HL-60 (cell line): Measurements from ENCODE around the gene GPN1.
"Not testable (repeated sequence)": the region's sequence is repeated elsewhere in the genome, so short reads cannot be mapped to it uniquely, and the experiment has no call there.

ENCODE experiments used
- DNase-seq, 2 experiments: peaks; one replicate each; pipeline ENCODE4 v3.0.0-alpha.2; 2010 to 2020; ENCODE audit warnings: low read depth in 1 of 2, low spot score in 1 of 2
- H3K27ac ChIP-seq: fragments of 250-450 bp; sonication (Bioruptor Pico); replicated peaks from 2 replicates; pipeline ENCODE4 v1.5.1; 2020; ENCODE audit warnings: mild to moderate bottlenecking, moderate library complexity
- H3K27me3 ChIP-seq: fragments of 250-450 bp; sonication (Bioruptor Pico); 2 replicates; pipeline ENCODE4 v1.5.1; 2021; ENCODE audit warnings: mild to moderate bottlenecking, moderate library complexity; ENCODE audit not compliant: insufficient read depth, poor library complexity, severe bottlenecking
- H3K4me3 ChIP-seq: replicated peaks from 2 replicates; pipeline ENCODE4 v1.5.1; 2011; ENCODE audit warnings: mild to moderate bottlenecking, control low read depth, low read length; ENCODE audit not compliant: insufficient read depth
- GABPA ChIP-seq: IDR thresholded peaks from 2 replicates; pipeline ENCODE4 v1.6.1; 2012; ENCODE audit warnings: low read depth
- POLR2AphosphoS5 ChIP-seq: IDR thresholded peaks from 2 replicates; pipeline ENCODE4 v1.6.1; 2012; ENCODE audit warnings: low read depth
- REST ChIP-seq: IDR thresholded peaks from 2 replicates; pipeline ENCODE4 v1.6.1; 2012; ENCODE audit warnings: low read depth; ENCODE audit not compliant: insufficient replicate concordance
- SPI1 ChIP-seq: IDR thresholded peaks from 2 replicates; pipeline ENCODE4 v1.6.1; 2012; ENCODE audit warnings: low read depth, mild to moderate bottlenecking, borderline replicate concordance
- TF ChIP-seq, protein P1 (sequence below): IDR thresholded peaks from one replicate; pipeline ENCODE4 v1.5.1; 2011; ENCODE audit warnings: low read length, control low read depth, inconsistent platforms; ENCODE audit not compliant: insufficient read depth

The GPN1 gene

GRCh38 chr2:27587025-27587424 lies 41.8 kb upstream of the GPN1 start:
- no peak for TF ChIP-seq SPI1
- DNase-seq = no peak
- Histone ChIP-seq H3K27ac (no peak overlapping the region), H3K27me3 (no peaks in the 10 kb centered on the region), H3K4me3 (no peak overlapping the region)

DNA sequence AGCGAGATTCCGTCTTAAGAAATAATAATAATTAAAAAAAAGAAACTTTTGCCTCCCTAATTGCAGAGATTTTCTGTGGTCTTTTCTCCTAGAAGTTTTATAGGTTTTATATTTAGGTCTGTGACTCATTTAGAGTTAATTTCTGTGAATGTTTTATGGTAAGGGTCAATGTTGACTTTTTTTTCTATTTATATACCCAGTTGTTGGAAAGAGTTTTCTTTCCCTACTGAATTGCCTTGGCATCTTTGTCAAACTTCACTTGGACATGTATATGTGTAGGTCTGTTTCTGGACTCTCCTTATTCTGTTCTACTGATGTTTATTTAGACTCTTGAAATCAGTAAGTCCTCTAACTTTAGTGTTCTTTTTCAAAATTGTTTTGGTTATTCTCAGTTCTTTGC lies 40.5 kb upstream of the GPN1 start:
- Histone ChIP-seq H3K27ac (no peak overlapping the region), H3K27me3 (no peaks in the 10 kb centered on the region), H3K4me3 (no peak overlapping the region)
- no peak for TF ChIP-seq SPI1
- no peak for TF ChIP-seq REST
- no peak for TF ChIP-seq POLR2AphosphoS5
- TF ChIP-seq, protein P1, sequence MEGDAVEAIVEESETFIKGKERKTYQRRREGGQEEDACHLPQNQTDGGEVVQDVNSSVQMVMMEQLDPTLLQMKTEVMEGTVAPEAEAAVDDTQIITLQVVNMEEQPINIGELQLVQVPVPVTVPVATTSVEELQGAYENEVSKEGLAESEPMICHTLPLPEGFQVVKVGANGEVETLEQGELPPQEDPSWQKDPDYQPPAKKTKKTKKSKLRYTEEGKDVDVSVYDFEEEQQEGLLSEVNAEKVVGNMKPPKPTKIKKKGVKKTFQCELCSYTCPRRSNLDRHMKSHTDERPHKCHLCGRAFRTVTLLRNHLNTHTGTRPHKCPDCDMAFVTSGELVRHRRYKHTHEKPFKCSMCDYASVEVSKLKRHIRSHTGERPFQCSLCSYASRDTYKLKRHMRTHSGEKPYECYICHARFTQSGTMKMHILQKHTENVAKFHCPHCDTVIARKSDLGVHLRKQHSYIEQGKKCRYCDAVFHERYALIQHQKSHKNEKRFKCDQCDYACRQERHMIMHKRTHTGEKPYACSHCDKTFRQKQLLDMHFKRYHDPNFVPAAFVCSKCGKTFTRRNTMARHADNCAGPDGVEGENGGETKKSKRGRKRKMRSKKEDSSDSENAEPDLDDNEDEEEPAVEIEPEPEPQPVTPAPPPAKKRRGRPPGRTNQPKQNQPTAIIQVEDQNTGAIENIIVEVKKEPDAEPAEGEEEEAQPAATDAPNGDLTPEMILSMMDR = no peak
- no peak for TF ChIP-seq GABPA
- DNase-seq = no peak

DNA sequence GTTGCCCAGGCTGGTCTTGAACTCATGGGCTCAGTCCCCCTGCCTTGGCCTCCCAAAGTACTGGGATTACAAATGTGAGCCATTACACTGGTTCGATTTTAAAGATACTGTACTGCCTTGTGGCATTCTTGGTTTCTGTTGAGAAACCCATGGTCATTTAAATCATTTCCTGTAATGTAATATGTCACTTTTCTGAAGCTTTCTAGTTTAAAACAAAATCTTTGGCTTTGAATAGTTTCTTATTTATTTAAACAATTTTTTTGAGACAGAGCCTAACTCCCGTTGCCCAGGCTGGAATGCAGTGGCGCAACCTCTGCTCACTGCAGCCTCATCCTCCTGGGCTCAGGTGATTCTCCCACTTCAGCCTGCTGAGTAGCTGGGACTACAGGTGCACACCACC lies 37.1 kb upstream of the GPN1 start:
- Histone ChIP-seq H3K27ac (no peak overlapping the region), H3K27me3 (no peaks in the 10 kb centered on the region), H3K4me3 (no peak overlapping the region)
- DNase-seq = no peak
- TF ChIP-seq GABPA (no peak), SPI1 (no peak), POLR2AphosphoS5 (no peak), REST (no peak)
- TF ChIP-seq, protein P1 = no peak

GRCh38 chr2:27593240-27593639 lies 35.6 kb upstream of the GPN1 start:
- Histone ChIP-seq H3K27ac (no peak overlapping the region), H3K27me3 (no peaks in the 10 kb centered on the region), H3K4me3 (no peak overlapping the region)
- no peak for DNase-seq
- TF ChIP-seq REST = no peak
- TF ChIP-seq SPI1 = no peak
- TF ChIP-seq POLR2AphosphoS5 = no peak
- TF ChIP-seq, protein P1 = no peak
- TF ChIP-seq GABPA = no peak

DNA sequence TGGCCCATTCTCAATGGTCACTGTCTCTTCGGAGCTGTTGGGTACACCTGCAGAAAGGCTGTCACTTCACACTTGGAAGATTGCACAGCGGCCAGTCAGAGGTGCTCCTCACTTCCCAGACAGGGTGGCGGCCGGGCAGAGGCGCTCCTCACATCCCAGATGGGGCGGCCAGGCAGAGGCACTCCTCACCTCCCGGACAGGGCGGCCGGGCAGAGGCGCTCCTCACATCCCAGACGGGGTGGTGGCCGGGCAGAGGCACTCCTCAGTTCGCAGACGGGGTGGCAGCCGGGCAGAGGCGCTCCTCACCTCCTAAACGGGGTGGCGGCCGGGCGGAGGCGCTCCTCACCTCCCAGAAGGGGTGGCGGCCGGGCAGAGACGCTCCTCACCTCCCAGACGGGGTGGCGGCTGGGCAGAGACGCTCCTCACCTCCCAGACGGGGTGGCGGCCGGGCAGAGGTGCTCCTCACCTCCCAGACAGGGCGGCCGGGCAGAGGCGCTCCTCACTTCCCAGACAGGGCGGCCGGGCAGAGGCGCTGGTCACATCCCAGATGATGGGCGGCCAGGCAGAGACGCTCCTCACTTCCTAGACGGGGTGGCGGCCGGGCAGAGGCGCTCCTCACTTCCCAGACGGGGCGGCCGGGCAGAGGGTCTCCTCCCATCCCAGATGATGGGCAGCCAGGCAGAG lies 34.7 kb upstream of the GPN1 start:
- DNase-seq, H3K4me3 ChIP-seq, H3K27me3 ChIP-seq, H3K27ac ChIP-seq: not testable (repeated sequence)

DNA sequence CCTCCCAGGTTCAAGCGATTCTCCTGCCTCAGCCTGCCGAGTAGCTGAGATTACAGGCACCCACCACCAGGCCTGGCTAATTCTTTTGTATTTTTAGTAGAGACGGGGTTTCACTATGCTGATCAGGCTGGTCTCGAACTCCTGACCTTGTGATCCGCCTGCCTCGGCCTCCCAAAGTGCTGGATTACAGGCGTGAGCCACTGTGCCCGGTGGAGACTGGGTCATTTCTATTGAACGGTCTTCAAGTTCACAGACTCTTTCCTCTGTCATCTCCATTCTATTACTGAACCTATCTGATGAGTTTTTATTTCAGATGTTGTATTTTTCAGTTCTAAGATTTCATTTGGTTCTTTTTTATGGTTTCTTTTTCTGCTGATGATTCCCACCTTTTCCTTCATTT lies 33.4 kb upstream of the GPN1 start:
- not testable (repeated sequence) for H3K4me3 ChIP-seq, H3K27me3 ChIP-seq, DNase-seq, H3K27ac ChIP-seq
